Stimulated activated CD4-positive, alpha-beta T cell treated with anti-CD3 and anti-CD28 coated beads, Interleukin-2, amount 100 ng/mL, for 48 hours (primary cell): Measurements from ENCODE around the gene TNFRSF4.
"Not testable (repeated sequence)": the region's sequence is repeated elsewhere in the genome, so short reads cannot be mapped to it uniquely, and the experiment has no call there.

Experiments
- DNase-seq, 2 donors: peaks; one replicate each; pipeline ENCODE4 v3.0.0-alpha.2; 2020

The TNFRSF4 gene

GRCh38 chr1:1199961-1200875, 13.7 kb downstream of the TNFRSF4 start:
- DNase-seq: no peak

GRCh38 chr1:1199141-1199960, 14.6 kb downstream of the TNFRSF4 start:
- DNase-seq: no peak

- DNase-seq: no peak
Observed at GRCh38 chr1:1198423-1199140, 15.4 kb downstream of the TNFRSF4 start.

- DNase-seq: no peak
Observed at GRCh38 chr1:1197551-1198422, 16.2 kb downstream of the TNFRSF4 start.

- DNase-seq: no peak
Observed at GRCh38 chr1:1197188-1197500, 16.8 kb downstream of the TNFRSF4 start.

GRCh38 chr1:1196431-1197187, 17.3 kb downstream of the TNFRSF4 start:
- no peak for DNase-seq

GRCh38 chr1:1195726-1196125, 18.2 kb downstream of the TNFRSF4 start:
- not testable (repeated sequence) for DNase-seq

GRCh38 chr1:1194723-1195122, 19.2 kb downstream of the TNFRSF4 start:
- no peak for DNase-seq

- DNase-seq: no peak
Observed at GRCh38 chr1:1191734-1192133, 22.2 kb downstream of the TNFRSF4 start.

- no peak for DNase-seq
Observed at GRCh38 chr1:1189111-1189510, 24.8 kb downstream of the TNFRSF4 start.

GRCh38 chr1:1187938-1188337, 26.0 kb downstream of the TNFRSF4 start:
- no peak for DNase-seq

- no peak for DNase-seq
Observed at GRCh38 chr1:1185101-1185765, 28.7 kb downstream of the TNFRSF4 start.

- no peak for DNase-seq
Observed at GRCh38 chr1:1183833-1184775, 29.8 kb downstream of the TNFRSF4 start.

GRCh38 chr1:1183221-1183747, 30.7 kb downstream of the TNFRSF4 start:
- DNase-seq: no peak

- no peak for DNase-seq
Observed at GRCh38 chr1:1182491-1183220, 31.3 kb downstream of the TNFRSF4 start.

- DNase-seq: no peak
Observed at GRCh38 chr1:1181938-1182410, 32.0 kb downstream of the TNFRSF4 start.

- DNase-seq: no peak
Observed at GRCh38 chr1:1181129-1181937, 32.6 kb downstream of the TNFRSF4 start.
